ENCODE data around the gene CYFIP1. TPM values are rescaled to one million over a fixed set of nuclear protein-coding genes. Genes with fewer than 3 reads are reported as not detected.

Gene CYFIP1
- 81.7 and 82.2 TPM in 2 replicates for total RNA-seq (2021; fragmentation: NEBNext Ultra II Directional; extraction: Animal tissue kit (Norgen Biotek cat#: 25700))
- 38.6 and 49.8 TPM in 2 replicates for polyA plus RNA-seq (2011; rRNA removed)
- polyA plus RNA-seq (2011; cell fraction: cytosol; rRNA removed) = 39.1 TPM
- polyA plus RNA-seq (2011; cell fraction: nucleus; rRNA removed) = 51.3 TPM
- polyA plus RNA-seq (2012, experiment 1 of 2) = 38.5 to 52.3 TPM (median 48.5 TPM) in 4 replicates
- polyA plus RNA-seq (2012, experiment 2 of 2) = 22.2 TPM
- 31.3 TPM for polyA plus RNA-seq (2013, experiment 1 of 2)
- polyA plus RNA-seq (2013, experiment 2 of 2) = 28.0 TPM
- 92.3 and 92.5 TPM in 2 replicates for polyA minus RNA-seq (2011; rRNA and poly(A)+ RNA removed)
- polyA minus RNA-seq (2011; cell fraction: cytosol; rRNA and poly(A)+ RNA removed) = 21.3 TPM
- 34.5 TPM for polyA minus RNA-seq (2011; cell fraction: nucleus; rRNA and poly(A)+ RNA removed)
- long read RNA-seq, experiment 1, full-length matches to known transcripts = 7 of 63 reads
- long read RNA-seq, experiment 1, partial matches to known transcripts = 46 of 63 reads
- long read RNA-seq, experiment 1, other reads (novel, unspliced or antisense) = 10 of 63 reads
- long read RNA-seq, experiment 2, partial matches to known transcripts = 4 of 5 reads
- long read RNA-seq, experiment 2, other reads (novel, unspliced or antisense) = 0 of 5 reads

GRCh38 chr15:22980189-22981050, at the start of gene CYFIP1:
Gene CYFIP1 (minus strand): TSS chr15:22980368. CDS start chr15:22947285, 33,083 bp downstream.
- peaks cover 14% of the 10 kb centered on the region for H3K23me2 ChIP-seq (ENCODE audit: low read depth, low read length)
- 2% methylated on average over 39 of the region's 93 CpGs; no CpG with 5 or more reads in 1 of the 2 experiments for WGBS, 2 experiments (ENCODE audit: extremely low coverage in 1 of 2, insufficient coverage in 1 of 2, insufficient read length in 1 of 2, insufficient replicate concordance in 2 of 2, low coverage in 1 of 2, low lambda C conversion rate in 2 of 2, missing lambda C conversion rate in 1 of 2)
- DNase-seq (ENCODE audit: low read depth in 1 of 2, low spot score in 2 of 2) (peak; percentile 15 to 86), FAIRE-seq (no peak)
- no peak within 1 kb of the TSS for H3K23ac ChIP-seq (ENCODE audit: insufficient read length)
- H3K4me1 ChIP-seq (replicated peaks in 1 of 4; ENCODE audit: control insufficient read depth in 3 of 4, insufficient read depth in 4 of 4, low read length in 3 of 4) = peaks cover 0 to 5% (median 1%) of the 10 kb centered on the region in 4 experiments; a peak in 3 of 7 replicates
- H2AFZ ChIP-seq (ENCODE audit: low read length) = peak within 1 kb of the TSS; percentile 82
- H4K5ac ChIP-seq (ENCODE audit: insufficient read length, low read depth, low read length) = no peak within 1 kb of the TSS
- 0 out of 2 replicates have a peak, but pooled peaks cover 2% of the 10 kb centered on the region for H3K79me1 ChIP-seq (ENCODE audit: low read depth, low read length)
- H3K14ac ChIP-seq (ENCODE audit: insufficient read length) = peak within 1 kb of the TSS; percentile 58
- H3K4ac ChIP-seq (replicated peaks; ENCODE audit: insufficient read length, low read depth, low read length) = no peak within 1 kb of the TSS
- no peak within 1 kb of the TSS for H2BK120ac ChIP-seq (replicated peaks; ENCODE audit: low read depth, low read length)
- H3K56ac ChIP-seq (replicated peaks; ENCODE audit: insufficient read length, low read depth, low read length) = peak within 1 kb of the TSS; percentile 30
- CTCF ChIA-PET (ENCODE audit: partially characterized antibody) = no interaction called here
- H4K8ac ChIP-seq (ENCODE audit: extremely low read depth, insufficient read depth, low read length) = peak within 1 kb of the TSS; percentile 68
- H3K27ac ChIP-seq (ENCODE audit: low read depth, low read length) = no peak within 1 kb of the TSS
- H2BK12ac ChIP-seq (ENCODE audit: low read depth, low read length) = no peak within 1 kb of the TSS; the same call in 1 of the 2 replicates
- POLR2A ChIA-PET (ENCODE audit: partially characterized antibody) = interaction anchor here (0.8 to 1.4 kb wide), 5 partner anchors 9 to 27 kb away, joined by 4 to 6 read pairs (median 4); no protein-coding TSS in a partner anchor
- H3K18ac ChIP-seq (ENCODE audit: extremely low read depth, low read length) = peak within 1 kb of the TSS; percentile 71
- H2AK5ac ChIP-seq (ENCODE audit: low read depth, low read length) = no peak within 1 kb of the TSS; the same call in 1 of the 2 replicates
- 0 out of 2 replicates have a peak within 1 kb of the TSS, but pooled peaks have one; percentile 92 for H2BK15ac ChIP-seq (ENCODE audit: low read length)
- H4K20me1 ChIP-seq (replicated peaks in 1 of 2; ENCODE audit: control insufficient read depth in 1 of 2, insufficient read depth in 2 of 2, low read length in 2 of 2) = peaks cover 2 to 11% of the 10 kb centered on the region in 2 experiments
- peaks cover 2 to 33% (median 21%) of the 10 kb centered on the region in 4 experiments for H3K27me3 ChIP-seq (replicated peaks in 1 of 4; ENCODE audit: control insufficient read depth in 3 of 4, extremely low read depth in 1 of 4, insufficient read depth in 3 of 4, low read length in 3 of 4)
- peak within 1 kb of the TSS; percentile 95 to 96 for H3K4me2 ChIP-seq (ENCODE audit: insufficient read depth in 1 of 2, low read depth in 2 of 2, low read length in 2 of 2)
- no peak within 1 kb of the TSS; the same call in 1 of the 2 replicates for H2BK5ac ChIP-seq (ENCODE audit: low read depth, low read length)
- peak within 1 kb of the TSS; percentile 46 to 71 (median 65); a peak in 6 of 7 replicates for H3K9ac ChIP-seq (replicated peaks in 1 of 4; ENCODE audit: extremely low read depth in 1 of 4, low read depth in 3 of 4, low read length in 3 of 4)
- H2BK20ac ChIP-seq (ENCODE audit: low read length) = no peak within 1 kb of the TSS
- no peaks in the 10 kb centered on the region for H3K9me3 ChIP-seq (ENCODE audit: insufficient read depth in 2 of 2, low read depth in 1 of 2, low read length in 1 of 2)
- peak within 1 kb of the TSS; percentile 8 for H4K91ac ChIP-seq (replicated peaks; ENCODE audit: insufficient read length, low read length)
- no peaks in the 10 kb centered on the region for H3K36me3 ChIP-seq (ENCODE audit: control insufficient read depth in 2 of 4, insufficient read depth in 4 of 4, low read length in 3 of 4)
- peak within 1 kb of the TSS; percentile 77 to 95 (median 88) for H3K4me3 ChIP-seq (ENCODE audit: extremely low read depth in 1 of 4, insufficient read depth in 2 of 4, low read depth in 3 of 4, low read length in 4 of 4)
- H3K79me2 ChIP-seq (ENCODE audit: control insufficient read depth in 1 of 2, insufficient read depth in 2 of 2, low read length in 2 of 2) = peaks cover 0 to 13% of the 10 kb centered on the region in 2 experiments; a peak in 2 of 4 replicates
- TF ChIP-seq TCF12 (IDR thresholded peaks at IDR 0.05; ENCODE audit: low read depth, low read length) (no peak), SIN3A (conservative IDR thresholded peaks at IDR 0.05 in 1 of 2, IDR thresholded peaks at IDR 0.05 in 1 of 2; ENCODE audit: low read depth in 1 of 2, low read length in 2 of 2) (no peak), TBP (IDR thresholded peaks at IDR 0.05; ENCODE audit: low read depth, low read length) (no peak), RFX5 (IDR thresholded peaks at IDR 0.05; ENCODE audit: borderline replicate concordance, low read depth, low read length) (no peak), CHD1 (IDR thresholded peaks at IDR 0.05; ENCODE audit: low read depth, low read length) (no peak), ASH2L (IDR thresholded peaks at IDR 0.05; ENCODE audit: low read length) (peak; percentile 37), MAX (IDR thresholded peaks at IDR 0.05) (peak; percentile 10; the same call in 1 of the 2 replicates), JUN (IDR thresholded peaks at IDR 0.05; ENCODE audit: low read depth, low read length) (no peak)

Data from H1 (cell line).